Putamen (tissue), 1 donor: ENCODE results near the gene KPNA4.
"Not testable (repeated sequence)": the region's sequence is repeated elsewhere in the genome, so short reads cannot be mapped to it uniquely, and the experiment has no call there.

Experiments used
- DNase-seq: peaks from one replicate; pipeline ENCODE4 v3.0.0-alpha.2; 2016; ENCODE audit warnings: low spot score

KPNA4 gene

DNA sequence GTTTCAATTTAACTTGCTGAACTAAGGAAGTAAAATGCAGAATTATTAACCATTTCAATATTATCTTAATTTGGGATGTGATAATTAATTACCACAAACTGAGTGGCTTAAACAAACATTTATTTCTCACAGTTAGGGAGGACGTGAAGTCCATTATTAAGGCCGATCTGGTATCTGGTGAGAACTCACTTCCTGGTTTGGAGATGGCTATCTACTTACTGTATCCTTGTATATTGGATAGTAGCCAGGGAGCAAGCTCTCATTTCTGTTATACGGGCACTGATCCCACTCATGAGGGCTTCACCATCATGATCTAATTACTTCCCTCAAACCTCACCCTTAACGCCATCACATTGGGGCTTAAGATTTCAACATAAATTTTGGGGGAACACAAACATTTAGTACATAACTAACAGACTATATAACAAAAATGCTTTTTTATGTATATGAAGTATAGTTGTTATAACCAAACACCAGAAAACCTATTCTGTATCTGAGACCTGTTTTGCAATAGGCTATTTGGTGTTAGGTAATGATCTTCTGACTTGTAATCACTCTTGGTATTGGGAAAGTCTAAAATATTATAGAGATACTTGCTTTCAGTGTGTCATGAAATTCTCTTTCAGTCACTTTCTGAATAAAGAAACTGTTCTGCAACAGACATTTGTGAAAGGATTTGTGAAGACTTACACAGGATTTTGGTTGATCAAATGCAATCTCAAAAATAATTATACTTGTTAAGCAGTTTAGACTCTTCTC, 4.7 kb upstream of the KPNA4 start:
- DNase-seq: no peak

- DNase-seq: no peak
Measured at GRCh38 chr3:160568989-160569388, 3.6 kb upstream of the KPNA4 start.

GRCh38 chr3:160567774-160568173, 2.4 kb upstream of the KPNA4 start:
- DNase-seq: no peak

GRCh38 chr3:160566499-160566898, 1.1 kb upstream of the KPNA4 start:
- peak; percentile 9 for DNase-seq

GRCh38 chr3:160564949-160565441, 376 bp downstream of the KPNA4 start:
- no peak for DNase-seq

DNA sequence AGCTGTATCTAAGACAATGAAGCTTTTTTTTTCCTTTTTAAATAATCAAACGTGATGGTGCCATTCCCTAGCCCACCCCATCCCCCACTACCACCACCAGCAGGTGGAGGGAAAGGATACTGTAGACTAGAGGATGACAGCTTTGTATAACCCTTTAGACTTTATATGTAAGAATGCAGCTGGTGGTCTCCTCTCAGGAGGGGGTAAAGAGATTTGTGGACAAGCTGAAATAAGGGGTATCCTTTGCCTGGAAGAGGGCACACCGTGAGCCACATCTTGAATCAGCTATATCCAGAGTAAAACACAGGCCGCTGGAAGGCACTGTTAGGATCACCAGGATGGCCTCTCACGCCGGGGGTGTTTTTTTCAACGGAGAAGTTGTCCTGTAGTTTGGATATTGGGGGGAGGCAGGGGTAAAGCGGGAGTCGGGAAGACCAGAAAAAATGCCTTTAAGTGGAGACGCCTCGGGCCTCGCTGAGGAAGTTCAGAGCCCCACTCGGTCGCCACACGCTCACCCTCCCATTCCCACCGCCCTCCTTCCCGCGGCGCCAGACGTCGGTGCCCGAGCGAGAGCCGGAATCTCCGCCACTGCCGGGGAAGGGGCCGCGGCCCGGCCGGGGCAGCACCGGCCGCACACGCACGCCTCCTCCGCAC, 986 bp downstream of the KPNA4 start:
- DNase-seq: peak; percentile 19

- DNase-seq: no peak
Measured at GRCh38 chr3:160562952-160563351, 2.4 kb downstream of the KPNA4 start.

GRCh38 chr3:160557571-160557970, 7.8 kb downstream of the KPNA4 start:
- DNase-seq: no peak

GRCh38 chr3:160556141-160556540, 9.2 kb downstream of the KPNA4 start:
- DNase-seq: no peak

GRCh38 chr3:160554980-160555379, 10.4 kb downstream of the KPNA4 start:
- DNase-seq: no peak

DNA sequence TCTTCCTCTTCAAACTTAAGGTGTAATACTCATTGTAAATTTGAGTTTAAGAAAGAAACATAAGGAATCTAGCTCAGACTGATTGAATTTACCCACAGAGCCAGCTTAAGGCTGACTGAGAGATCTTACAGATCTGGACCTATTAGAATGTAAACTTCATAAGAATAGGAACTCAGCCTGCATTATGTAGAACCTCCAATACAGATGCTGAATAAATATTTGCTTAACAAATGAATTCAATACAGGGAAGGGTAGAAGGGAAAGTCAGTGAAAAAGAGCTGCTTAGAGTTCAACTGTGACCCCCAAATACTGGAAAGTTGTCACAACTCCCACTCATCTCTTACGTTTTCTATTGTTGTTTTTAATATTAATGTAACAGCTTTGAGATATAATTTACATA, 11.5 kb downstream of the KPNA4 start:
- no peak for DNase-seq

GRCh38 chr3:160546727-160547126, 18.6 kb downstream of the KPNA4 start:
- DNase-seq: no peak

GRCh38 chr3:160545504-160545871, 19.9 kb downstream of the KPNA4 start:
- DNase-seq: no peak

GRCh38 chr3:160544844-160545503, 20.4 kb downstream of the KPNA4 start:
- no peak for DNase-seq

- no peak for DNase-seq
Measured at GRCh38 chr3:160540551-160540950, 24.8 kb downstream of the KPNA4 start.

GRCh38 chr3:160538895-160539294, 26.5 kb downstream of the KPNA4 start:
- no peak for DNase-seq

DNA sequence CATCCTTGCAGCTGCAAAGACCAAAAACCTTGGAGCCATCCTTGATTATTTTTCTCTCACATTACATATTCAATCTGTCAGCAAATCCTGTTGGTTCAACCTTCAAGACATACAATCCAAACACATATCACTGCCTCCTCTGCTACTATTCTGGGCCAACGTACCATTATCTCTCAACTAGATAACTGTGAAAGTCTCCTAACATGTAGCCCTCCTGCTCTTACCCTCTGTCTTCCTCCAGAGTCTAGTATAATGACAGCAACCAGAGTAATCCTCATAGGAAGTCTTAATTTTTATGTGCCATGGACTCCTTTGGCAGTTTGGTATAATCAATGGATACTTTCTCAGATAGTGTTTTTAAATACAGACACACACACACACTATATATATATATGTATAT, 27.6 kb downstream of the KPNA4 start:
- no peak for DNase-seq

DNA sequence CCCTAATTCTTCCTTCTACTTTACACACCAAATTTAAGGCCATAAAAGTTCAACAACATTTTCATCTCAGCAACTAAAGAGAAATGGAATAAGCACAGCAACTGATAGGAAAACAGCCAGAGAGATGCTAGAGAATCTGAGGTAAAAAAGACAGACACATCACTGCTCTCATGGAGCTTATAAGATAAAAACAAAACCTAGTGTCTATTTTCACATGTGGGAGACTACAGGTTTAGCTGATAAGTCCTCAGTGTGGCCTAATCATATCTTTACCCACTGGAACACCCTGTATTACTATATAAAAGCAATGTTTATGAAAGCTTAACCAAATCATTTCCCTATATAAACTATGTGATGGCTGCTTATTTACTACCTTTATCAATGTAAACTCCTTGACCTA, 33.0 kb downstream of the KPNA4 start:
- no peak for DNase-seq

GRCh38 chr3:160531311-160531710, 34.1 kb downstream of the KPNA4 start:
- DNase-seq: no peak

DNA sequence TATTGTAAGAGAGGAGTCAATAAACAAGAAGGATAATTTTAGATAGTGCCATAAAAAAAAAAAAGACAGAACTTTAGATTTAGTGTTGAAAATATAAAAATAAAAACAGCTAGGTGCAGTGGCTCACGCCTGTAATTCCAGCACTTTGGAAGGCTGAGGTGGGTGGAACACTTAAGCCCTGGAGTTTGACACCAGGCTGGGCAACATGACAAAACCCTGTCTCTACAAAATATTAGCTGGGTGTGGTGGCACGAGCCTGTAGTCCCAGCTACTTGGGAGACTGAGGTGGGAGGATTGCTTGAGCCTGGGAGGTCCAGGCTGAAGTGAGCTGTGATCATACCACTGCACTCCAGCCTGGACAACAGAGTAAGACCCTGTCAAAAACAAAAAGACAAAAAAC, 49.0 kb downstream of the KPNA4 start:
- not testable (repeated sequence) for DNase-seq

- no peak for DNase-seq
Measured at GRCh38 chr3:160501325-160501724, 64.0 kb downstream of the KPNA4 start.

- no peak for DNase-seq
Measured at GRCh38 chr3:160498202-160498601, 67.2 kb downstream of the KPNA4 start.

DNA sequence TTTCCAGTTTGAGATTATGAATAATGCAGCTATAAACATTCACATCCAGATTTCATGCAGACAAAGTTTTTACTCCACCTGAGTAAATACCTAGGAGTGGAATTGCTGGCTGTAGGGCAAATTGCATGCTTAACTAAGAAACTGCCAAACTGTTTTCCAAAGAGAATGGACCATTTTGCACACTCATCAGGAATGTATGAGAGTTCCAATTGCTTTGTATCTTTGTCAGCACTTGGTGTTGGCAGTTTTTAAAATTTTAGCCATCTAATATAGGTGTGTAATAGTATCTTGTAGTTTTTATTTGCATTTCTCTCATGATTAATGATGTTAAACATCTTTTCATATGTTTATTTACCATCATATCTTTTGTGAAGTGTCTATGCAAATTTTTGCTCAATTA, 75.2 kb downstream of the KPNA4 start:
- DNase-seq: no peak
